HG02885 (cell line): ENCODE data around the gene CDC42BPB.
"Not testable (repeated sequence)": the region's sequence is repeated elsewhere in the genome, so short reads cannot be mapped to it uniquely, and the experiment has no call there.

Experiments
- ATAC-seq: cut with Tn5 transposase; IDR thresholded peaks from one replicate; pipeline ENCODE4 v1.9.1; 2021; ENCODE audit warnings: mild to moderate bottlenecking; ENCODE audit not compliant: unreplicated experiment, poor library complexity

The CDC42BPB gene

GRCh38 chr14:103055695-103056094, 1.7 kb downstream of the CDC42BPB start:
- no peak for ATAC-seq

- no peak for ATAC-seq
Observed at GRCh38 chr14:103052407-103052806, 4.9 kb downstream of the CDC42BPB start.

GRCh38 chr14:103050935-103051334, 6.4 kb downstream of the CDC42BPB start:
- ATAC-seq = no peak

DNA sequence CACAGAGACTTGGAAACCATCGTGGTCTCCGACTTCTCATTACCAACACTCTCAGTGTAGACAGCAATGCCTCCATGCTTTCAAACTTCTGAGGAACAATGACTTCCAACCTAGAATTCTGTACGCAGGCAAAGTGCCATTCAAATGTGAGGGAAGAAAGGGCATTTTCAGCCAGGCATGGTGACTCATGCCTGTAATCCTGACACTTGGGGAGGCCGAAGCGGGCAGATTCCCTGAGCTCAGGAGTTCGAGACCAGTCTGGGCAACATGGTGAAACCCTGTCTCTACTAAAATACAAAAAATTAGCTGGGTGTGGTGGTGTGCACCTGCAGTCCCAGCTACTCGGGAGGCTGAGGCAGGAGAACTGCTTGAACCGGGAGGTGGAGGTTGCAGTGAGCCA, 9.9 kb downstream of the CDC42BPB start:
- not testable (repeated sequence) for ATAC-seq

DNA sequence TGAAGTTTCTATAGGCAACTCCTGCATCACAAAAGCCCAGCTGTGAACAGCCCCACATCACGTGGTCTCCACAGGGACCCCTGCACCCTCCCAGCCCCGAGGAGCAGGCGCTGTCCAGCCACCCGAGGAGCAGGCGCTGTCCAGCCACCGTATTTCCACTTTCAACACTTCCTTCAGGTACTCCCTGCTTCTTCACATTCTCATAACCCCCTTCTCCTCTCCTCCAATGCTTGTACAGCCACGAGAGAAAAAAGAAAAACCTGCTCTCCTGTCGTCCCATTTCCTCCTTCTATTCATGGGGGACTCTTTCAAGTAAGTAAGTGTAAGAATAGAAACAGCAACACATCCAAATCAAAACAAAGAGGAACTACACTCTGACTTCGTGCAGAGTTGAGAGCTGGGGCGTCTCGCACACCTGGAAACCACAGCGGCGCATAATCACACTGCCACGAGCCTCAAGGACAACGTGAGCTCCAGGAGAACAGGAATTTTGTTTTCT, 11.9 kb downstream of the CDC42BPB start:
- peak; percentile 46 for ATAC-seq

DNA sequence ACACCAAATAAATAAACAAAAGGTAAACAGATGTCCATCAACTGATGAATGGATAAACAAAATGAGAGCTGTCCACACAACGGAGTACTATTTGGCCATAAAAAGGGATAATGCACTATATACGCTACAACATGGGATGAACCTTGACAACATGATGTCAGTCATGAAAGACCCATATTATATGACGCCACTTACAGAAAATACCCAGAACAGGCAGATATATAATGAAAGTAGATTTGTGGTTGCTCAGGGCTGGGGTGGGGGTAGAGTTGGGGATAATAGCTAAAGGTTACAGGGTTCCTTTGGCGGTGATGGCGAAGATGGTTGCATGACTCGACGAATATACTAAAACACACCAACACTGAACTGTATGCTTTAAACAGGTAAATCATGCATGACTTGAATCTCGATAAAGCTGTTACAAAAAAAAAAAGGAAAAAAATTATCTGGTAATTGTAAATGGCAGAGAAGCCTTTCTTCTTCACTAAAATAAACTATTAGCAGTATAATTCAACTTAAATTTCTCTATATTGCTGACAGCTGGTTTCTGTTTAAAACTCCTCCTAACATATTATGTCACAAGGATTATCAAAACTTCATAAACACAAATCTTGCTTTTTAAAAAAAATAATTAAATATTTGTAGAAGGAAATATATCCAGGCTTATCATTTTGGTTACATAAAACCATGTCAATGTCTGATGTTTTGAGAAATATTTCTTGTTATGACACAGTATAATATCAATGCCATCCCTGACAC, 13.9 kb downstream of the CDC42BPB start:
- ATAC-seq = no peak

- no peak for ATAC-seq
Observed at GRCh38 chr14:103041464-103041863, 15.9 kb downstream of the CDC42BPB start.

DNA sequence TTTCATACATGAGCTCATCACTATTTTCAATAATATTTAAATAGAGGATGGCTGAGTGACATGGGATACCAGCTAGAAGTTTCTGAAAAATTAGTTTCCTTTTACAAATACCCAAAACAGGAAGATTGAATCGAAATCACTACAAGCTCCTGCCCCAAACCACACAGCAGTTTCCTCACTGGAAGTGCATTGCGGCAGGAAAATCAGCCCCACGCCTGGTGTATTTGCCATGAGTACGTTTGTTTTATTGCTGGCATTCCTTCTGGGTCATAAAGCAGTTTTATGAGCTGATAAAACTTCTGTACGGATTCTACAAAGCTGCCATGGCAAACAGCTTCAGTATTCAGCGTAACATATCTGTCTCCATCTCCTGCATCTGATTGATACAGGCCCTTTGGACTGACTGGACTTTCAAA, 23.7 kb downstream of the CDC42BPB start:
- ATAC-seq = no peak

GRCh38 chr14:103031956-103032355, 25.4 kb downstream of the CDC42BPB start:
- no peak for ATAC-seq

- ATAC-seq = no peak
Observed at GRCh38 chr14:103031566-103031911, 25.8 kb downstream of the CDC42BPB start.

DNA sequence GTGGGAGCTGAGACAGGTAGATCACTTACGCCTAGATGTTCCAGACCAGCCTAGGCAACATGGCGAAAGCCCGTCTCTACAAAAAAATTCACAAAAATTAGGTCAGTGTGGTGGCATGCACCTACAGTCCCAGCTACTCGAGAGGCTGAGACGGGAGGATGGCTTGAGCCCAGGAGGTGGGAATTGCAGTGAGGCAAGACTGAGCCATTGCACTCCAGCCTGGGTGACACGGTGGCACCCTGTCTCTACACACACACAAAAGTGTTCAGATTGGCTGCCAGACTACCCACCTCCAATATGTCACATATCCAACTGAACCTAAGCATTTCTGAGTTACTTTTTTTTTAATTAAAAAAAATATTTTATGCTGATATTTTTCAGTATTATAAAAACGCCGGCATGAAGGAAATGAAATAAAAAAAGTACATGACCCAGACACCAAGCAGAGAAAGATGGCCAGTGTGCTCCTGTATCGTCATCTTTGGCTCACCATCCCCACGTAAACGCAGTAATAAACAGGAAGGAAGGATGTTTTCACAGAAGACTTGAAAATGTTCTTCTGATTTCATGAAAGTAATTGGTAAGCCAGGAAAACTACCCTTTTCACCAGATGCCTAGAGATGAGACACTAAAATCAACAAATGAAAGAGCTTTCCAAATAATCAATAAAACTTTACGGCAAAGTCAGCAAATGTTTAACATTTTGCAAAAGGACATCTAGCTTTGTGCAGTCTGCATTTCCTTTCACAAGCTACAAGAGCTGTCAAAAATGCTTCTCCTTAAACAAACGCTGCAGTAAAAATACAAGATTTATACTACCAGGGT, 26.4 kb downstream of the CDC42BPB start:
- ATAC-seq = no peak

- ATAC-seq = no peak
Observed at GRCh38 chr14:103029936-103030335, 27.4 kb downstream of the CDC42BPB start.

GRCh38 chr14:103028772-103029171, 28.6 kb downstream of the CDC42BPB start:
- ATAC-seq = no peak

GRCh38 chr14:103028161-103028767, 29.1 kb downstream of the CDC42BPB start:
- no peak for ATAC-seq

DNA sequence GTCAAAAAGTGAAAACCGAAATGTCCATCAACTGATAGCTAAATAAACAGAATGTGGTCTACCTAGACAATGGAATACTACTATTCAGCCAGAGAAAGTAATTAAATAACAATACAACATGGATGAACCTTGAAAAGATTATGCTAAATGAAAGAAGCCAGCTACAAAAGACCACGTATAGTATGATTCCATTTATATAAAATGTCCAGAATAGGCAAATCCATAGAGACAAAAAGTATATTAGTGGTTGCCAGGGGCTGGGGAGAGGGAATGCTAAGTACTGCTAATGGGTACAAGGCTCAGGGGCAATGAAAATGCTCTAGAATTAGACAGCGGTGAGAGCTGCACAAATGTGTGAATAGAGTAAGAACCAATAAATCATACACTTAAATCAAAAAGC, 29.9 kb downstream of the CDC42BPB start:
- no peak for ATAC-seq

DNA sequence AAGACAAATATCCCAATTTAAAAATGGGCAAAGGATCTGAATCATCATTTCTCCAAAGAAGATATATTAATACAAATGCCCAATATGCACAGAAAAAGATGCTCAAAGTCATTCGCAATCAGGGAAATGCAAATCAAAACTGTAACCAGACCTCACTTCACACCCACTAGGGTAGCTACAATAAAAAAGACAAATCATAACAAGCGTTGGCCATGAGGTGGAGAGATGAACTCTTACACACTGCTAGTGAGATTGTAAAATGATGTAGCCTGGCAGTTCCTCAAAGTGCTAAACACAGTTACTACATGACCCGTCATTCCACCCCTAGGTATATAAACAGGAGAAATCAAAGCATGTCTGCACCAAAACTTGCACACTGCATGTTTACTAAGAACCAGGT, 30.4 kb downstream of the CDC42BPB start:
- ATAC-seq = no peak

DNA sequence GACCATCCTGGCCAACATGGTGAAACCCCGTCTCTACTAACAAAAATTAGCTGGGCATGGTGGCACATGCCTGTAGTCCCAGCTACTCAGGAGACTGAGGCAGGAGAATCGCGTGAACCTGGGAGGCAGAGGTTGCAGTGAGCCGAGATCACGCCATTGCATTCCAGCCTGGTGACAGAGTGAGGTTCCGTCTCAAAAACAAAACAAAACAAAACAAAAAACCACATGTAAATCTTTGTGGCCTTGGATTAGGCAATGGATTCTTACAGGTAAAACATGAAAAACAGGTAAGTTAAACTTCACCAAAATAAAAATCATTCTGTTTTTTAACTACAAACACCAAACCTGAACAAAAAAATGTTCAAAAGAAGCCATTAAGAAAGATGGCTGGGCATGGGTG, 31.2 kb downstream of the CDC42BPB start:
- ATAC-seq = not testable (repeated sequence)

DNA sequence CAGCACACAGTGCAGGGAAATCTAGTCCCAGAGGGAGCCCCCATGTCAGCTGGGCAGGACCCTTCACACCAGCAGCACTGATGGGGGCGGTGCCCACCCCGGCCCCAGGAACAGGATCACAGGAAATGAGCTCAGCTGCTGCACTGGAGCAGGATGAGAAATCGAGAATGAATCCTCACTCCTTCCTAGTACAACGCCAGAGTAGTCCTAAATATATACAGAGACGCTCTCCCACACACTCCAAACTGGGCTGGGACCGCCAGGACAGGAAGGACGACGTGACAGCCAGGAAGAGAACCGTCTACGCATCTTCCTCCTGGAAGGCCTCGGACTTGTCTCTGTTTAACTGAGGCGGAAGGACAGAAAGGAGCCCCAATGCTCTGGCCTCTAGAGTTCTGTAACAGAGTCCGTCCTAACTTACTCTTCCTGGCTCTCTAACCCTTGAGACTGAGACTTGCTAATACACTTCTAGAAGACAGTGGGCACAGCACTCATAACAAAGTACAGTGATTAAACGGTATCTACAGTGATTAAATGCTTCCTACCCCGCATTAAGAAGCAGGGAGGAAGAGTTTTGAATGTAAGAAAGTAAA, 33.4 kb downstream of the CDC42BPB start:
- ATAC-seq = no peak

DNA sequence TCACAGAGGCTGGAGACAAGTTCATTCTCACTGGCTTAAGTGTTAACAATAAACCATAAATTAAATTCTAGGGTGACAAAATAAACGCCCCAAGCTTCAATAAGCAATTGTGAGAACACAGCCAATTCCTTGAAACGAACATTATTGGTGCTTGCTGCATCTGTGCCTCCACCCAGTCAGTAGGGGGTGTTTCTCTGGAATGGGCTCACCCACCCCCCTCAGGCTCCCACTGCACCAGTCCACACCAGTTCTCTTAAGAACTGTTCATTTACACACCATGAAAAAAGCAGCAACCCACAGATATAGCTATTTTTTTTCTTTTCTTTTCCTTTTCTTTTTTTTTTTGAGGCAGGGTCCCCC, 34.7 kb downstream of the CDC42BPB start:
- ATAC-seq = no peak

- no peak for ATAC-seq
Observed at GRCh38 chr14:103022002-103022684, 35.2 kb downstream of the CDC42BPB start.
